SK-N-SH treated with all-trans-retinoic acid at 6 μM for 48 hours (cell line): ENCODE results near the gene SLC6A4.
A peak's percentile ranks its signal among the peaks of the same experiment; 100 is the strongest.

Experiments
- TCF4 ChIP-seq: fragments of 250-450 bp; sonication (Bioruptor Pico); IDR thresholded peaks from 2 replicates; pipeline ENCODE4 v1.8.0; 2021; ENCODE audit warnings: mild to moderate bottlenecking, moderate library complexity, borderline replicate concordance
- ZNF565 ChIP-seq: fragments of 450-650 bp; formaldehyde crosslinking; conservative IDR thresholded peaks from 2 replicates; pipeline ENCODE4 v1.5.0; 2020; ENCODE audit warnings: low read depth, mild to moderate bottlenecking, moderate library complexity
- ZNF8 ChIP-seq: fragments of 450-650 bp; formaldehyde crosslinking; IDR thresholded peaks from 2 replicates; pipeline ENCODE4 v1.5.0; 2020; ENCODE audit warnings: mild to moderate bottlenecking, moderate library complexity
- TF ChIP-seq, protein P1 (sequence below): fragments of 250-450 bp; sonication (Bioruptor Pico); IDR thresholded peaks from 2 replicates; pipeline ENCODE4 v1.8.0; 2020; ENCODE audit warnings: mild to moderate bottlenecking, moderate library complexity, borderline replicate concordance

DNA sequence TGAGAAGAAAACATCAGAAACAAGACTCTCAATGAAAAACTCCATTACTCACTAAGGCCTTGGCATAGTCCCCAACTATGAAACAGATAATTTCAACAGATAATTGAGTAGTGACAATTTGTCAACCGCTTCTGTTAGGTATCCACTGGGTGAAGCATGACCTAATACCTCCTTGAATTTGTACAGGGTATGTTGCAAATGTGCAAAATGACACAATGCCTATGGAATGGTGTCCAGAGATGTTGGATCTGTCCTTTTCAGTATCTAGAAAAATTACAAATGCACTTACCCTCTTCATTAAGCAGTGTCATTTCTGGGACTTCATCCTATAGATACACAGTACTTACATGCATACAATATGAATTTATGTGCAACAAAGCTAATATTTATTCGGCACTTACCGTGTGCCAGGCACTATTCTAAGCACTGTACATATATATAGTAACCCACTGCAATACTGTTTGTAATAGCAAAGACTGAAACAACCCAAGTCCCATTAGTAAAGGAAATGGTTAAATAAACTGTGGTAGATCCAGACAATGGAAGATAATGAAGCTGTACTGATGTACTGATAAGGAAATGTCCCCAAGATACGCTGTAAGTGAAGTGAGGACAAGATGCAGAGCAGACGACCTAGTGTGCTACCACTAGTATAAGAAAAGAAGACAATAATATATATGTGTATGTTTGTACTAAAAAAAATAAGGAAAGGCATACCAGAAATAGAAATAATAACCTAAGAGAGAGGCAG, 21.4 kb upstream of the SLC6A4 start:
- TF ChIP-seq TCF4 (CRISPR knock-in tag), result no peak
- TF ChIP-seq ZNF565, result no peak
- TF ChIP-seq ZNF8, result peak; percentile 94
- TF ChIP-seq, protein P1, sequence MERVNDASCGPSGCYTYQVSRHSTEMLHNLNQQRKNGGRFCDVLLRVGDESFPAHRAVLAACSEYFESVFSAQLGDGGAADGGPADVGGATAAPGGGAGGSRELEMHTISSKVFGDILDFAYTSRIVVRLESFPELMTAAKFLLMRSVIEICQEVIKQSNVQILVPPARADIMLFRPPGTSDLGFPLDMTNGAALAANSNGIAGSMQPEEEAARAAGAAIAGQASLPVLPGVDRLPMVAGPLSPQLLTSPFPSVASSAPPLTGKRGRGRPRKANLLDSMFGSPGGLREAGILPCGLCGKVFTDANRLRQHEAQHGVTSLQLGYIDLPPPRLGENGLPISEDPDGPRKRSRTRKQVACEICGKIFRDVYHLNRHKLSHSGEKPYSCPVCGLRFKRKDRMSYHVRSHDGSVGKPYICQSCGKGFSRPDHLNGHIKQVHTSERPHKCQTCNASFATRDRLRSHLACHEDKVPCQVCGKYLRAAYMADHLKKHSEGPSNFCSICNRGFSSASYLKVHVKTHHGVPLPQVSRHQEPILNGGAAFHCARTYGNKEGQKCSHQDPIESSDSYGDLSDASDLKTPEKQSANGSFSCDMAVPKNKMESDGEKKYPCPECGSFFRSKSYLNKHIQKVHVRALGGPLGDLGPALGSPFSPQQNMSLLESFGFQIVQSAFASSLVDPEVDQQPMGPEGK (CRISPR knock-in tag), result no peak
